HG02623 (cell line): ENCODE measurements around the gene KRT1.

Experiments used
- ATAC-seq: cut with Tn5 transposase; IDR thresholded peaks from one replicate; pipeline ENCODE4 v1.9.1; 2021; ENCODE audit warnings: moderate library complexity; ENCODE audit not compliant: unreplicated experiment

Gene KRT1

GRCh38 chr12:52662093-52662917, 17.9 kb downstream of the KRT1 start:
- ATAC-seq, result no peak

- ATAC-seq, result no peak
Observed at GRCh38 chr12:52661668-52662067, 18.5 kb downstream of the KRT1 start.

GRCh38 chr12:52660934-52661499, 19.2 kb downstream of the KRT1 start:
- no peak for ATAC-seq

DNA sequence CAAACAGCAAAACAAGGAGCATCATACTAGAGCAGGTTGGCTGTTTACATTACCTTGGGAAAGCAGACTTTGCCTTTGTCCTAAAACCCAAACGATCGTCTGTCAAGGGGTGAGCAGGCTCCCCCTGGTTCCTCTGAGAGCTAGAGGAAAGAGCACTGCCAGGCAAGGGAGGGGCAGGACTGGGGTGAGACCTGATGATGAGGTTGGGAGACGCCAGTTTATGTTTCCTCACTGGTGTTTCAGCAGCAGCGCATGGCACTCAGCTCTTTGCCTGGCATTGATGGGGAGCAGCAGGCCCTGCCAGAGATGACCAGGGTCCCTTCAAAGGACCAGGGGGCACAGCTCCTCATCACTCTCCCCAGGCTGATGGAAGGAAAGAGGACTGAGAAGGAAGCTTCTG, 20.3 kb downstream of the KRT1 start:
- no peak for ATAC-seq

DNA sequence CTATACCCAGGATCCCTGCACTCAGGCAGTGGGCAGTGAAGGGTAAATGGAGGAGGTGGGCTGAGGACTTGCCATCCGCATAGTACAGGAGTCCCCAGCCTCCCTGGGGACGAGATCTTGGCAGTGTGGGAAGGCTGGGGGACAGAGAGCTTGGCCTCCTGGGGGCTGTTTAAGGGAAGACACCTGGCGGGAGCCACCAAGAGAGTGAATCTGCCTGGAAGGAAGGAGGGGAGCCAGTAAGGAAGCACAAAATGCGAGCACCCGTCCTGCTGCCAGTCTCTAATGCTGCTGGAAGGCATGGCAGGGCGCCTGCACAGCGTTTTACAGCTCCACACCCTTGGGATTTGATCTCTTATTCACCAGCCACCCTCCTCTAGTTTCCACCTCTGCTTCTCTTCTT, 20.8 kb downstream of the KRT1 start:
- no peak for ATAC-seq

DNA sequence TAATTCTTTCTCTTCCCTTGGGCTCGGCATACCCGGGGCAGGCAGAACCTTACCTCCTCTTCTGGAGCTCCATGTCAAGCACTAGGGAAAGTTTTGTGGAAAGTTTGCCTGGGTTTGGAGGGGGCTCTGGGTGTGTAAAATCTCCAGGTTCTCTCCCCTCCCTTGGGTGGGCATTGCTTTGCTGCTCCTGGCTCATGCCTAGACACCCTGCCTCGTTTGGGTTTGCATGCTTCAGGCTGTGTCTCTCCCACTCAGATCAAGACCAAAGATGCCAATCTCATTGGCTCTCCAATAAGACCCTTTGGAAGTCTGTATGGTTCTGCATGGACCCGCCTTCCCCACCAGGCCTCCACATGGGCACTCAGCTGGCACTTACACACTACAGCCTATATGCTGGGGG, 22.0 kb downstream of the KRT1 start:
- ATAC-seq, result no peak

- no peak for ATAC-seq
Observed at GRCh38 chr12:52657250-52657902, 22.8 kb downstream of the KRT1 start.

DNA sequence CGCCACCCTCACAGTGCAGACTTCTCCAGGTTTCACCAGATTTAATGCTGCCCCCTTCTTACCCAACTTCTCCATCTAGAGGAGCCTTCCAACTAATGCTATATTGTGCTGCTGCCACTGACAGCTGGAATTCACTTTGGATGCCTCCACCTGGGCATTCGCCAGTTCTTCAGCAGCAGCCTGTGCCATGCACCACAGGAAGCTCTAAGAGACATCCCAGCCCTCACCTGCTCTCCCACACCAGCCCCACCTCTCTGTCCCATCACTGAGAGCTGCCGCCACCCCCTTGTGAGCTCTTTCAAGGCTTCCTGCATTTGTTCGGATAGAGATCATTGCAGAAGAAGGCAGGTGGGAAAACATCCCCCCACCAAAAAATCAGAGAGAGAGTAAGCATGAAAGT, 23.6 kb downstream of the KRT1 start:
- no peak for ATAC-seq

DNA sequence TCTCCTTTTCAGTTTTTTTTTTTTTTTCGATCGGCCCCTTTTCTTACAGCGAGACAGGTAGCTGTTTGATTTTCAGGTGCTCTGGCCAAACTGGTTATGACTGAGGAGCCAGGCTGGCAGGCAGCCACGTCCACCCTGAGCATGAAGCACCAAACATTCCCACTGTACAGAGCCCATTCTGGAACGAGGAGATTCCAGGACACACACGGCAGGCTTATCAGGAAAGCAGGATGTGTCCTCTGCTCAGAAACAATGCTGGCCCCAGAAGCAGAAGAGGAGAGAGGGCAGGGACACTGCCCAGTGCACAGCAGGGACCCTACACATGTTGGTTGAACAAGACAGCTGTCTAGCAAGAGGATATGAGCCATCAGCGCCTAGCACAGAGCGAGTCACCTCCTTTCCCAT, 24.5 kb downstream of the KRT1 start:
- no peak for ATAC-seq

DNA sequence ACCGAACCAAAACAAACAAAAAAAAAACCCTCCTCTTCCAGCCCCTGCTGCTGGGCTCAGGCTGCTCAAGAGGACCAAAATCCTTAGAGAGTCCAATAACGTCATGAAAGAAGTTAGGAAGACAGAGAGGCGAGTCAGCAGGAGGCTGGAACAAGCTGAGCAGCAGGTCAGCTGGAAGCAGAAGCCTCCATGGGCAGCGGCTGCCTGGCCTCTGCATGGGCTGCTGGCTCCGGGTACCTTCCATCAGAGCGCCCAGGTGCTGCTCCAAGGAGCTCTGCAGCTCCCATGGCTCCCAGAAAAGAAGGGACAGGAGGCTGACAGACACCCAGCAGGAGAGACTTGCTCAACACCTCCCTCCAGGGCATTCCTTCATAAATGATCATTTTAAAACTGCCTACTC, 25.0 kb downstream of the KRT1 start:
- ATAC-seq, result no peak

GRCh38 chr12:52651726-52652261, 28.4 kb downstream of the KRT1 start, which contains the start of gene KRT2:
Gene KRT2 (minus strand): TSS chr12:52652211. CDS start chr12:52652142, 69 bp downstream.
- no peak for ATAC-seq

GRCh38 chr12:52650520-52651081, 29.6 kb downstream of the KRT1 start:
- ATAC-seq, result no peak

DNA sequence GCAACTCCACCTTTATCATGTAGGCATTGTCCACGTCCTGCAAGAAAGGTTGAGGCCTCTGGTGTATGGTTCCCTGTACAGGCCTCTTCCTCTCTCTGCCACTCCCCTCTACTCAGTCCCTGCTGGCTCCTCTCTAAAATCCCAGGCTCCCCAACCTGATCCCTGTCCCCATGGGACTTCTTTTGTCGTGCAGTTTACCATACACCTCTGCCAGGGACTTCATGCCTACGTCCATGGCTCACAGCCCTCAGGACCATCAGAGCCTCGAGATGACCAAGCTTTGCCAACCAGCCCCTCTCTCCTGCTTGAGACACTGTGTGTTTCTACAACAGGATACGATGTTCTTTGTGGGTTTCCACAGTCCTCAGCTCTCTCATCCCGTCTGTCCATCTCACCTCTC, 31.1 kb downstream of the KRT1 start:
- no peak for ATAC-seq

DNA sequence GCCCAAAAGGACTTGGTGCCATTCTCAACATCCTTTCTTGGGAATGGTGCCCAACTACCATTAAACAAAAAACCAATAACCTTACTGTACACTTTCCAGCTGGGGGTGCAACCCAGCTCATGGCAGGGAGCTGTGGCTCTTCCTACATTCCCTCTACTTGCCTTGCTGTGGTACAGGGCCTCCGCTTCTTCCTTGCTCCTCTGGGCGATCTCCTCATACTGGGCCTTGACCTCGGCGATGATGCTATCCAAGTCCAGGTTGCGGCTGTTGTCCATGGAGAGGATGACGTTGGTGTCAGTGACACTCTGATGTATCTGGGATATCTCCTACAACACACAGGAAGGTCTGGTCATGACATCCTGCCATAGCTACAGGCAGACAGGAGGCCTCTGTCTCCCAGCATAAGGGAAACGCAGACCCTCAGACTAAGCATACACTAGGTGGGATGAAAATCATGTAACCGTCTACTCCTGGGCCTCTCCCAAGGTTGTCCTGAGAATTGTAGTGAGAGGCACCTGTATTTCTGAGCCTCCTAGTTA, 32.1 kb downstream of the KRT1 start:
- ATAC-seq, result no peak

DNA sequence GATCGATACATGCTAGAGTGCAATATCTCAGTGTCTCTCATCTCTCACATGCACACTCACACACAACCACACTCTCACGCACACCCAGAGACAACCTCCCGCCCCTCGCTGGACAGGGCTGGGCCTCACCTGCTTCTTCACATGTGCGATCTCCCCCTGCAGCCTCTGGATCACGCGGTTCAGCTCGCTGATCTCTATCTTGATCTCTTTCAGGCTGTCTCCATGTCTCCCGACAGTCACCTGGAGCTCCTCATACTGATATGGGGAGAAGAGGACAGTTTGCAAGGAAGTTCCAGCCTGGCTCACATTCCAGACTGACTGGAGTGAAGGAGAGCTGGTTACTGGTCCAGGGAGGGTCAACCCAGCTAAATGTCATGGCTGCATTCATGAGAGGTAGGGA, 32.6 kb downstream of the KRT1 start:
- ATAC-seq, result no peak

- no peak for ATAC-seq
Observed at GRCh38 chr12:52646613-52647012, 33.6 kb downstream of the KRT1 start.

- no peak for ATAC-seq
Observed at GRCh38 chr12:52645982-52646381, 34.2 kb downstream of the KRT1 start.

DNA sequence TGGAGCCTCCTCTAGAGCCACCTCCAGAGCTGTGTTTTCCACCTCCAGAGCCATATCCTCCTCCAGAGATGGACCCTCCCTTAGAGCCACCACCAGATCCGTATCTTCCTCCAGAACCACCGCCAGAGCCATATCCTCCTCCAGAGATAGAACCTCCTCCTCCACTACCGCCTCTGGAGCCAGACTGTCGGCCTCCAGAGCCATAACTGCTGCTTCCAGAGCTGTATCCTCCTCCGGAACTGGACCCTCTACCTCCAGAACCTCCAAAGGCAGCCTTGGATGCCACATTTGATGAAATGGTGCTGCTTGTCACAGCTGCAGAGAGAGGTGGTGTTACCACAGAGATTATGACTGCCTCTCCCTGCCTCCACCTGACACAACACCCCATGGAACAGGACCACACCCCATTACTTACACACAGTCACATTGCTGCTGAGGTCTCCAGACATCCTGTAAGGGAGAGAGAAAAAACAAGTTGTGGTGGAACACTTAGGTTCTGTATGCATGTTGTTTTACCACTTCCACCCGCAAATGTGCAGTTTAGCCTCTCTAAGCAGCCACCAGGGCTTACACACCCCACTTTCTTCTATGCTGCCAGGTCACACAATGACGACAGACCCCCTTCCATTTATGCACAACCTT, 35.0 kb downstream of the KRT1 start:
- ATAC-seq, result no peak

- ATAC-seq, result no peak
Observed at GRCh38 chr12:52644078-52644415, 36.2 kb downstream of the KRT1 start.

GRCh38 chr12:52643233-52644077, 36.8 kb downstream of the KRT1 start:
- ATAC-seq, result no peak
